GM12873 (cell line): ENCODE measurements around the gene PCIF1.
A peak's percentile ranks its signal among the peaks of the same experiment; 100 is the strongest.

Source experiments
- TF ChIP-seq, protein P1 (sequence below): IDR thresholded peaks from 2 replicates; pipeline ENCODE4 v1.5.1; 2012; ENCODE audit warnings: low read depth, mild to moderate bottlenecking, moderate library complexity, low read length, control low read depth; ENCODE audit not compliant: insufficient read depth; ENCODE audit errors: missing control alignments

The PCIF1 gene

DNA sequence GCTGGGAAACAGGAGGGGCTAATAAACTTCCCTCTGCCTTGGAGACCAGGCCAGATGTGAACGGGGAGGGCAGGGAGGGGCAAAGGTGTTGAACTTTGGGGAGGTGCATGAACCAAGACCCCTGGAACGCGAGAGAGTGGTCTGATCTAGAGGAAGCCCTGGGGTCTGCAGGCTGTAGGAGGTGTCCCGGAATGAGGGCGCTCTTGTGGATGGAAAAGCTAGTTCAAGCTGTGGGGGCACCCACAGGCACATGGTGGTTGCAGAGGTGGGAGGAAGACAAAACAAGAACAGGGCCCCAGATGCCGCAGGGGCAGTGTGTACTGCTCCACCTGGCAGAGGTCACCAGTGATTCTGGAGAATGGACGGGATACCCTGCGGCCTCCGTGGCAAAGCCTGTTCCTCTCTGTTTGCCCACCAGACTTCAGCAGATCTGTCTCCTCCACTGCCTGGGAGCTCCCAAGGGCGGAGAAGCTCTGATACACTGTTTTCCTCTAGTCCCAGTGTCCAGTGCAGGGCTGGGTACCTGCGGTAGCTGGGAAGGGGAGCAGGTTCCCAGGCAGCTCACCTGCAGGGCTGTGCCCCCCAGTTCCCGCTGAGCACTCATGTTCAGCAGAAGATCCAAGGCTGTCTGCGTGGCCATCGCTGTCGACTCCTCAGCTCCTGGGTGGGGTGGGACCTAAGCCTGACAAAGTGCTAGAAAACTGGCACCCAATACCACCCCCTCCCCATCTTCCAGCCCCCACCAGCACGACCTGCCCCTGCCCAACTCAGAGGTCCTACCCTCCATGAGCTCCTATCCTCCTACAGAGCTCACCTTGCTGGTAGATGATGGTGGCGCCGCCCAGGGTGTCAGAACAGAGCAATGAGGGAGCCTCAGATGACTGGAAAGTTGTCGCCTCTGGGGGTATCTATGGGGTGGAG lies 22.8 kb downstream of the PCIF1 start:
- TF ChIP-seq, protein P1, sequence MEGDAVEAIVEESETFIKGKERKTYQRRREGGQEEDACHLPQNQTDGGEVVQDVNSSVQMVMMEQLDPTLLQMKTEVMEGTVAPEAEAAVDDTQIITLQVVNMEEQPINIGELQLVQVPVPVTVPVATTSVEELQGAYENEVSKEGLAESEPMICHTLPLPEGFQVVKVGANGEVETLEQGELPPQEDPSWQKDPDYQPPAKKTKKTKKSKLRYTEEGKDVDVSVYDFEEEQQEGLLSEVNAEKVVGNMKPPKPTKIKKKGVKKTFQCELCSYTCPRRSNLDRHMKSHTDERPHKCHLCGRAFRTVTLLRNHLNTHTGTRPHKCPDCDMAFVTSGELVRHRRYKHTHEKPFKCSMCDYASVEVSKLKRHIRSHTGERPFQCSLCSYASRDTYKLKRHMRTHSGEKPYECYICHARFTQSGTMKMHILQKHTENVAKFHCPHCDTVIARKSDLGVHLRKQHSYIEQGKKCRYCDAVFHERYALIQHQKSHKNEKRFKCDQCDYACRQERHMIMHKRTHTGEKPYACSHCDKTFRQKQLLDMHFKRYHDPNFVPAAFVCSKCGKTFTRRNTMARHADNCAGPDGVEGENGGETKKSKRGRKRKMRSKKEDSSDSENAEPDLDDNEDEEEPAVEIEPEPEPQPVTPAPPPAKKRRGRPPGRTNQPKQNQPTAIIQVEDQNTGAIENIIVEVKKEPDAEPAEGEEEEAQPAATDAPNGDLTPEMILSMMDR = no peak

DNA sequence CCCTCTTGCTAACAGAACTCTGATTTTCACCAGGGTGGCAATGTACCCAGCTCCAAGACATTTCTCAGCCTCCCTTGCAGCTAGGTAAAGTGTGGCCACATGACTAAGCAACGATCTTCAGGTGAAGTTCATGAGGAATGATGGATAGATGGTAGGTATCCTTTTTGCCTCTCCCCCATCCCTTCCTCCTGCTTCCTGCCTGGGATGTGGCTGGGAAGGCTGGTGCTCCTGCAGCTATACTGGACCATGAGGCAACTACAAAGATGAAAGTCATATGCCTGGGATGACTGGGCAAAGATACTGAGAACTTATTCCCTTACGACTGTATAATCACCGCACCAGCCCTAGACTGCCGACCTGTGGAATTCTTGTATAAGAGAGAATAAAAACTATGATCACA lies 24.1 kb downstream of the PCIF1 start:
- TF ChIP-seq, protein P1 = no peak

DNA sequence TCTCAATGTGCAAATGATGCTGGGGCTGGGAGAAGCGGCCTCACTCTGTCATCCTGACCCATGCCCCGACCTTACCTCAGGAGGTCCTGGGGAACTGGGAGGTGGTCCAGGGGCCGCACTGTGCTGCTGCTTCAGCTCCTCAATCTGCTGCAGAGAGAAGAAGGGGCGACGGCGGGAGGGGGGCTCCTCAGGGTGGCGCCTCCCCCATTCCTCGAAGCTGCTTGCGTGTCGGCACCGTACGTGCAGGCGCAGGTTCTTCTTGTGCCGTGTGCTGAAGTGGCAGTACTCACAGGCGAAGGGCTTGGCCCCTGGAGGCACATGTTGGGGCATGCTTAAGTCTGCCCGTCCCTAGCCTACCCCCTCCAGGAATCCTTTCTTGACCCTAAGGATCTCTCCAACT lies 24.6 kb downstream of the PCIF1 start:
- TF ChIP-seq, protein P1 = no peak

DNA sequence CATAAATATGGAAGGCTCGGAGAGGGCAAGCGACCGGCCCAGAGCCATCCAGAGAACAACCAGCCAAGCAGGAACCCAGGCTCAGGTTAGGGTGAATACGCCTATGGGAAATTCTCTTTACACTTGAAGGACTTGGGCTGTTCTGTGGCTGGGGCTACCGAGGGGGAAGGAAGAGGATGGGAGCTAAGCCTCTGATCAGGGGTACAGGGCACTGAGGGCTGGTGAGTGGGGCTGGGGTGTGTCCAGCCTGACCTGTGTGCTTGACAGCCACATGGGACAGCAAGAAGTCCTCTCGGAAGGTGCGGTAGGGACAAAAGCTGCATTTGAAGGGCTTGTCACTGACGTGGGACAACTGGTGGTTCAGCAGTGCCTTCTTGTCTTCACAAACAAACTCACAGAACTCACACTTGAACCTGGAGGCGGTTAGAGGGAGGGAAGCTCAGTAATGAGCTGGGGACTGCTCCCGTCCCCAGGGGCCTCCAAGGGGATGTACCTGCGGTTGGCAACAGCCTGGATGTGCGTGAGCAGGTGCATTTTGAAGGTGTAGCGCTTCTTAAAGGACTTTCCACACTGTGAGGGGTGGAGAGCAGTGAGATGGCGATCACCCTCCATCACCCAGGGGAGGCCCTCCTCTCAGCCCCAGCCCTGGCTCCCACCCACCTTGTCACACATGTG lies 25.6 kb downstream of the PCIF1 start:
- TF ChIP-seq, protein P1 = no peak

DNA sequence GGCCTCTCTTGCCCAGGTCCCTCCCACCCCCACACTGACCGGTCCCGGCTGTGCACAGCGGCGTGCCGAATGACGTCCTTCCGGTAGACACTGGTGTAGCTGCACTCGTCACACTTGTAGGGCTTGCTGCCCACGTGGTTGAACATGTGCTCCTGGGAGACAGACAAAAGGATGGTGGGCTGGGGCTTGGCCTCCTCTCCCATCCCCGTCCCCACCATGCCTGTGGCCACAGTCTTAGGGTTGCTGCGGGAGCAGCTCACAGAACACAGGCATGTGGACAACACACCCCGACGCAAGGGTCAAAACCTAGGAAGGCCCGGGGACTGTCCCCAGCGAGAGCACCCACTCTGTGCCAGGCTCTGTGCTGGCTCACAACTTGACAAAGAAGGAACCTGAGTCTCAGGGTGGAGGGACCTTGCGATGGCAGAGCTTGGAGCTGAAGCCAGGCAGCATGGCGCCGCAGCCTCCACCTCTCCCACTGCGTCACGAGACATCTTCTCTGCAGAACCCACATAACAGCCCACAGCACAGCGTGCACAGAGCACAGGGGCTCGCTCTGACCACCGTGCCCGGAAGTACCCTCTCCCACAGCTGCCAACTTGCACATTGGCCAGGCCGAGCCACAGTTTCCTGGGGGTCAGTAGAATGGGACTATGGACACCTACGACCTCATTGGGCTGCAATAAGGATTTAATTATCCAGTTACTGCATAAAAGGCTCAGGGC lies 27.7 kb downstream of the PCIF1 start:
- TF ChIP-seq, protein P1 = no peak

DNA sequence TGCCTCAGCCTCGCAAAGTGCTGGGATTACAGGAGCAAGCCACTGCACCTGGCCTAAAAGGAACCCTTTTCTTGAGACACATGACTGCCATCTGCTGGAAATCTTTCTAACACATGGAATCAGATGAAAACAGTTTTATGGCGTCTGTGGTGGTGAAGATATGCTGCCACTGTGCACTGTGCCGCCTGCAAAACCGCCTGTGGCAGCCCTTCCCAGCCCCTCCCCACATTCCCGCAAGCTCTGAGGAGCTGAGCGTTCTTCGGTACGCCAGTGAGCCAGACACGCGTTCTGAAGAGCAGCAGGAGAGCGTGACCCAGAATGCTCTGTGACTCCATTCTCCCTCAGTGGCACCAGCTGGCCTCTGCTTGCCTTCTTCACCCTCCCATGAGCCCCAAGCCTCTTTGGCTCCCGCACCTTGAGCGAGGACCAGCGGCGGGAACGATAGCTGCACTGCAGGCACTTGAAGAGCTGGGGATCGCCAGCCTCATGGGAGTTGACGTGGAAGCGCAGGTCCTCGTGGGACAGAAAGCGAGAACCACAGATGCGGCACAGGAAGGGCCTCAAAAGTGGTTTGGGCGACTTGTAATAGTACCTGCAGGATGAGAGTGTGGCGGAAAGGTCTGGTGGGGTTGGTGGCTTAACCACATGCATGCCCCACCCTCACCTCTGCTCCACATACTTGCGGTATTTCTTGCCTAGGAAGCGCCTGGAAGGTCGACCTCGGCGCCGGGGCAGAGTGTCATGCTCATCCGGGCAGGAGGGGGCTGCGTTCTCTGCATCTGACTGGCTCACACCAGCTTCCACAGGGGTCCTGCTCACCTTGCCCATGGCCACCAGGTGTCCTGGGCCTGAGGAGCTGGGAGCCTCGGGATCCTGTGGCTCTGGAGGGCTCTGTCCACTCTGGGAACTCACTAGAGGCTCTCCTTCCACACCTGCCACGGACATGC lies 28.8 kb downstream of the PCIF1 start:
- TF ChIP-seq, protein P1 = peak; percentile 35
